Muscle of back (tissue), 11 donors: Measurements from ENCODE around the gene AMPH. TPM values are rescaled to one million over a fixed set of nuclear protein-coding genes. Genes with fewer than 3 reads are reported as not detected.
"Not testable (repeated sequence)": the region's sequence is repeated elsewhere in the genome, so short reads cannot be mapped to it uniquely, and the experiment has no call there.

Experiments
- DNase-seq, 3 donors: peaks; one replicate each; pipeline versions ENCODE4 v3.0.0 to v3.0.0-alpha.2; 2013
- polyA plus RNA-seq, 10 donors: library from polyadenylated mRNA; unstranded; fragments of 120-200 nt; gene quantifications; one replicate each; pipeline ENCODE4 v1.2.1, GENCODE V29; 2013; ENCODE audit not compliant: insufficient read length in 10 of 10

The AMPH gene
- polyA plus RNA-seq, 10 donors = 6.0 to 13.7 (median 10.2) TPM

- not testable (repeated sequence) for DNase-seq
These were observed 277.7 kb downstream of the AMPH start for GRCh38 chr7:38353431-38353881.

GRCh38 chr7:38351601-38352000 is 279.6 kb downstream of the AMPH start:
- DNase-seq = no peak

GRCh38 chr7:38350777-38351176 is 280.4 kb downstream of the AMPH start:
- DNase-seq = not testable (repeated sequence)

- DNase-seq = not testable (repeated sequence)
These were observed 281.1 kb downstream of the AMPH start for GRCh38 chr7:38349869-38350583.

GRCh38 chr7:38349126-38349795 is 281.9 kb downstream of the AMPH start:
- not testable (repeated sequence) for DNase-seq

GRCh38 chr7:38345299-38346172 is 285.6 kb downstream of the AMPH start:
- not testable (repeated sequence) for DNase-seq

- DNase-seq = not testable (repeated sequence)
These were observed 286.4 kb downstream of the AMPH start for GRCh38 chr7:38344741-38345140.

- not testable (repeated sequence) for DNase-seq
These were observed 289.0 kb downstream of the AMPH start for GRCh38 chr7:38342135-38342534.

GRCh38 chr7:38341172-38341705 is 289.9 kb downstream of the AMPH start:
- not testable (repeated sequence) for DNase-seq

- peak in 1 of 3 donors; percentile 41 for DNase-seq
These were observed 291.0 kb downstream of the AMPH start for GRCh38 chr7:38339953-38340819.

GRCh38 chr7:38336148-38336515 is 295.0 kb downstream of the AMPH start:
- DNase-seq = not testable (repeated sequence)

- DNase-seq = peak; percentile 66 to 77 (median 66)
These were observed 295.6 kb downstream of the AMPH start for GRCh38 chr7:38335492-38336147.

- DNase-seq = no peak
These were observed 296.1 kb downstream of the AMPH start for GRCh38 chr7:38335128-38335491.

- DNase-seq = no peak
These were observed 297.0 kb downstream of the AMPH start for GRCh38 chr7:38334163-38334562.
